T follicular helper cell (primary cell): ENCODE measurements around the gene INPP1.
"Not testable (repeated sequence)": the region's sequence is repeated elsewhere in the genome, so short reads cannot be mapped to it uniquely, and the experiment has no call there.

Experiments used
- DNase-seq: peaks from one replicate; pipeline ENCODE4 v3.0.0-alpha.2; 2020; ENCODE audit warnings: low read depth
- total RNA-seq, 2 experiments: gene quantifications; one replicate each; lab custom pipeline; 2026; lab: John Stamatoyannopoulos, UW

Gene INPP1, protein sequence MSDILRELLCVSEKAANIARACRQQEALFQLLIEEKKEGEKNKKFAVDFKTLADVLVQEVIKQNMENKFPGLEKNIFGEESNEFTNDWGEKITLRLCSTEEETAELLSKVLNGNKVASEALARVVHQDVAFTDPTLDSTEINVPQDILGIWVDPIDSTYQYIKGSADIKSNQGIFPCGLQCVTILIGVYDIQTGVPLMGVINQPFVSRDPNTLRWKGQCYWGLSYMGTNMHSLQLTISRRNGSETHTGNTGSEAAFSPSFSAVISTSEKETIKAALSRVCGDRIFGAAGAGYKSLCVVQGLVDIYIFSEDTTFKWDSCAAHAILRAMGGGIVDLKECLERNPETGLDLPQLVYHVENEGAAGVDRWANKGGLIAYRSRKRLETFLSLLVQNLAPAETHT
- total RNA-seq: 2.4 to 5.0 reads per million in 2 experiments

- DNase-seq: peak; percentile 14
Measured at GRCh38 chr2:190343536-190344275, at the start of gene INPP1. INPP1 (plus strand) TSS chr2:190343589; CDS start chr2:190360103, 16,514 bp downstream.

GRCh38 chr2:190297880-190298279 is 45.5 kb upstream of the INPP1 start:
- not testable (repeated sequence) for DNase-seq

DNA sequence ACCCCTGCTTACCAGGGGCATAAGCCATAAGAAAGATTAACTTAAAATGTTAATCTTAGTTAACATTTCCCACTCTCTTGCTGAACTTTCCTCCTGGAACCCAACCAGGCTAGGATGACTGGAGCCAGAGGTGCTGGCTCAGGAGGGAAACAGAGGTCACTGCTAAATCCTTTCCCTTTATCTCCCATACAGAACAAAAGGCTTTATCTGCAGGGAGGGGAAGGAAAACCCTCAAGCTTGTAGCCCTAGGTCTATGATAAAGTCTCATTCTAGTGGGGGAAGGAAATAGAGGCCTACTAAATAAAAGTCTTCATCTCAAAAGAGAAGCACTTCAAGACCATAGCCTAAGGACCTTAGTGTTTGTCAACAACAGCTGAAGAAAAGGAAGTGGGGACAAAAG is 42.4 kb upstream of the INPP1 start:
- no peak for DNase-seq

- no peak for DNase-seq
Measured at GRCh38 chr2:190302052-190302451, 41.3 kb upstream of the INPP1 start.

DNA sequence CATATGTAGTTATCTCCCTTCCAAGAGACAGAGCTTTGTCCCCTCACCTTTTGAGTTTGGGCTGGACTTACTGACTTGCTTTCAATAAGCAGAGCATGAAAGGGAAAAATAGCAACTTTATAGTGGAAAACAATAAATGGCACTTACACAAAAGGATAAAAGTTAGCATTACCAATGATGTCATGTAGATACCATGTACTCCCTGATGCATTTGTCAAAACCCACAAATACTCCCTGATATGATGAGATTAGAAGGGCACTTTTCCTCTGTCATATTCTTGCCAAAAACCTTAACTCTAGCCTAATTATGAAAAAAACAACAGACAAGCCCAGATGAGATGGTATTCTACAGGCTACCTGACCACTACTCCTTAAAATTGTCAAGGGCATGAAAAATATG is 39.7 kb upstream of the INPP1 start:
- DNase-seq: no peak

- DNase-seq: no peak
Measured at GRCh38 chr2:190304404-190304803, 39.0 kb upstream of the INPP1 start.

GRCh38 chr2:190308031-190308430 is 35.4 kb upstream of the INPP1 start:
- DNase-seq: no peak

- DNase-seq: no peak
Measured at GRCh38 chr2:190311893-190312634, 31.3 kb upstream of the INPP1 start.

DNA sequence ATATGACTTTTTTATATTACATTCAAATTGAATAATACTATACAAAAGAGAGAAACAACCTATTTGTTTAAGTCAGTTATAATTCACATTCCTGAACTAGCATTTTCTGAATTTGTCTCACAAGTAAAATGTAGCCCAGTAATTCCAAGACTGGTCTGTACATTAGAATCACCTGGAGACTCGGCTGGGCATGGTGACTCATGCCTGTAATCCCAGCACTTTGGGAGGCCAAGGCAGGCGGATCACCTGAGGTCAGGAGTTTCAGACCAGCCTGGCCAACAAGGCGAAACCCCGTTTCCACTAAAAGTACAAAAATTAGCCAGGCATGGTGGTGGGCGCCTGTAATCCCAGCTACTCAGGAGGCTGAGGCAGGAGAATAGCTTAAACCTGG is 30.8 kb upstream of the INPP1 start:
- DNase-seq: not testable (repeated sequence)

DNA sequence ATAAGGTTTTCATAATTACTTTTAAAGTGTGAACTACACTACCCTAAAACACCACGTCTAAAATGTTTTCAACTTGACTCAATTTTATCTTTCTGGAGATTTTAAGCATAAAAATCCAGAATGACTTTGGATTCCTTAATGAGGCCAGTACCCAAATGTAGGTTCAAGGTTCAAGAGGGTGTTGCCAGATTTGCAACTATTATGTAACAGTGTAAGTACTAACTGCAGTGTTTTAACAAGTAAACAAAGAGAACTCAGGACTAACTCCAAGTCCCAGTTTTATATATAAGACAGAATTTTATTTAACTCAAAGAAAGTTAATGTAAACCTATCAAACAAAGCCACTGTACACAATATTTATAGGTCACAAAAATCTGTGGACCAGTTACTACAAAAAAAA is 29.5 kb upstream of the INPP1 start:
- DNase-seq: no peak

DNA sequence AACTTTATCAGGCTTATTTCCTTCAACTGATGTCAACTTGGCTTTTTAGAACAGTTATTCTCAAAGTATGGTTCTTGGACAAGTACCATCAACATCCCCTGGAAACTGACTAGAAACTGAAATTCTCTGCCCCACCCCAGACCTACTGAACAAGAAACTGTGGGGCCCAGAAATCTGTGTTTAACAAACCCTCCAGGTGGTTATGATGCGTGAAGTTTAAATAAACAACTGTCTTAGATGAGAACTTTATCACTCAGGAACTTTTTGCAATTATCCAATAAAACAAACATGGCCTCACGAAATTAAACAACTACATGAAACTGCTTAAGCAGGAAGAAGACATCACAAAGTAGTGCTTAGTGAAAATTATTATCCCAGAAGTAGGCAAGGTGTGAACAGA is 28.1 kb upstream of the INPP1 start:
- DNase-seq: no peak

GRCh38 chr2:190318514-190318913 is 24.9 kb upstream of the INPP1 start:
- DNase-seq: no peak

- no peak for DNase-seq
Measured at GRCh38 chr2:190318931-190319554, 24.3 kb upstream of the INPP1 start.

DNA sequence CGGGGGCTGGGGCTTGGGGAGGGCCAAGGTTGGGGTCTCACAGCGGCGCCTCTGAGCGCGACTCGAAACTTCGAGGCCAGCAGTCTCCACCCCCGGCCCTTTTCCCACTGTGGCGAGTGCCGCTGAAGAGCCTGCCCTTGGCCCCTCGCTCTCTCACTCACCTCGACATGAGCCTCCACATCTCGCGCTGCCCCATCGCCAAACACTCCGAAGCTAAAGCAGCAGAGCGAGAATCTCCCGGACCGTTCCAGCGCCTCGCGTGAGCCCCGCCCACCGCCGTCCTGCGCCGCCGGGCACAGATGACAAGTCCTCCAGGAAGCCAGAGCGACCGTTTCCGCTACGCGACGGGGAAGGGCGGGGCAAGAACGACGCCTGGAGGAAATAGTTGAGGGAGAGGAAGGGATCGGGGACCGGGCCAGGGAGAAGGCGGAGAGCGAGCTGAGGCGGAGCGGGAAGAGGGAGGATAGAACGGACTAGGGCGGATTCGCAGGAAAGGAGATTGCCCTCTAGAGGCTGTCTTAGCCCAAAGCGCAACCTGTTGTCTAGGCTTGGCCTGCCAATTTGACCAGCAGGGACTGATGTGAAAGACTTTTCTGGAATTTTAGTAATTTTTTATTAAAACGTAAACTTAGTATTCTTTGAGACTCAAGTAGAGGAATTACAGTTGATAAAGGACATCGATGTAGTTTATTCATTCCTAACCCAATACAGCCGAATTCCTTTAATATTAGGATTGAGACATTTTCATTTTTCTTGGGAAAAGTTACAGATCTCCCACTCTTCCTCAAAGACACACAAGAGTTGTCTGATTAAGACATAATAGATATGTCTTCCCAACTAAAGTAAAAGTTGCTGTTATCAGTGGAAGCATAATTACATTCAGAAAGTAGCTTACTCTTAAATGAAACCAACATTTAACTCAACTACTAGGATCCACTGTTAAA is 23.6 kb upstream of the INPP1 start, which contains the start of gene HIBCH:
HIBCH (minus strand) TSS at position 272 of the 944 bp plus-strand sequence; CDS start at position 196, 76 bp downstream.
- peak; percentile 77 for DNase-seq

DNA sequence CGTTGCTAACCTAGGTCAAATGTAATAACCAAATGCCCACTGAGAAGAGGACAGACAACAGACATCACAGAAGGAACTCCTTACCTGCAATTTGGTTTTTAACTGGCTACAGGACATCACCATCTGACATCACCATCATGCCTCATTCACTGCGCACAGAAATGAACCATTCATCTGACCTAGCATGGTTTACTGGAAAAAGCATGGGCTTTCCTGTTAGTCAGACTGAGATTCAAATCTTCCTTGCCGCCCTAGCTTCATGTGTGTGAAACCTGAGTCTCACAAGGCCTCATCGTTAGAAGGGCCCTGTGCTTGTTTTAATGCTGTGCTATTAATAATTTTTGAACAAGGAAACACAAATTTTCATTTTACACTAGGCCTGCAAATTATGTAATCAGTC is 22.7 kb upstream of the INPP1 start:
- DNase-seq: no peak

DNA sequence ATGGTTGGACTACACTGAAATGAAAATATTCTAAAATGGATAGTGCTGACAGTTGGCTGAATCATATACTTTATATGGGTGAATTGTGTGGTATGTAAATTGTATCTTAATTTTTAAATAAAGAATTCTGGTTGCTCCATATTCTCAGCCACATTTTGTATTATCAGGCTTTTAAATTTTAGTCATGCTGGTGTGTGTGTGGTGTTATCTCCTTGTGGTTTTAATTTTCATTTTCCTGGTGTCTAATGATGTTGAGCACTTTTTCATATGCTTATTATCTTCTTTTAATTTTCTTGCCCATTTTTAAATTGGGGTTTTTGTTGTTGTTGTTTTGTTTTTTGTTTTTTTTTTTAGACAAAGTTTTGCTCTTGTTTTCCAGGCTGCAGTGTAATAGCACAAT is 20.0 kb upstream of the INPP1 start:
- DNase-seq: no peak

- no peak for DNase-seq
Measured at GRCh38 chr2:190325588-190325987, 17.8 kb upstream of the INPP1 start.

GRCh38 chr2:190327867-190328572 is 15.4 kb upstream of the INPP1 start:
- DNase-seq: no peak

- no peak for DNase-seq
Measured at GRCh38 chr2:190328573-190329147, 14.7 kb upstream of the INPP1 start.

GRCh38 chr2:190333395-190333794 is 10.0 kb upstream of the INPP1 start:
- no peak for DNase-seq
